Kidney tubule cell (primary cell): Measurements from ENCODE around the gene CASK.

Experiments
- DNase-seq: peaks from one replicate; pipeline ENCODE4 v3.0.0-alpha.2; 2018; ENCODE audit warnings: low spot score

Gene CASK

GRCh38 chrX:41923211-41923977 is at the start of gene CASK:
Gene CASK (minus strand): TSS chrX:41923554. CDS start chrX:41922988, 566 bp downstream.
- peak; percentile 94 for DNase-seq

GRCh38 chrX:41971346-41971745 is 48.0 kb upstream of the CASK start:
- DNase-seq, result no peak

- peak; percentile 12 for DNase-seq
These were observed 47.1 kb upstream of the CASK start for GRCh38 chrX:41970419-41970818.

- DNase-seq, result no peak
These were observed 40.0 kb upstream of the CASK start for GRCh38 chrX:41963348-41963747.

GRCh38 chrX:41960142-41960541 is 36.8 kb upstream of the CASK start:
- no peak for DNase-seq

- no peak for DNase-seq
These were observed 35.5 kb upstream of the CASK start for GRCh38 chrX:41958861-41959260.

- no peak for DNase-seq
These were observed 32.7 kb upstream of the CASK start for GRCh38 chrX:41956027-41956426.

- DNase-seq, result peak; percentile 70
These were observed 28.7 kb upstream of the CASK start for GRCh38 chrX:41952102-41952501.

GRCh38 chrX:41946989-41947612 is 23.7 kb upstream of the CASK start:
- DNase-seq, result peak; percentile 33

- DNase-seq, result no peak
These were observed 22.9 kb upstream of the CASK start for GRCh38 chrX:41946235-41946634.

GRCh38 chrX:41935832-41936231 is 12.5 kb upstream of the CASK start:
- DNase-seq, result peak; percentile 12

GRCh38 chrX:41933546-41933945 is 10.2 kb upstream of the CASK start:
- no peak for DNase-seq

GRCh38 chrX:41932885-41933284 is 9.5 kb upstream of the CASK start:
- DNase-seq, result no peak

- no peak for DNase-seq
These were observed 8.2 kb upstream of the CASK start for GRCh38 chrX:41931591-41931990.

GRCh38 chrX:41923978-41924683 is 777 bp upstream of the CASK start:
- peak; percentile 74 for DNase-seq

- peak; percentile 36 for DNase-seq
These were observed 763 bp downstream of the CASK start for GRCh38 chrX:41922431-41923151.

GRCh38 chrX:41921492-41922430 is 1.6 kb downstream of the CASK start:
- DNase-seq, result peak; percentile 39

GRCh38 chrX:41919870-41920269 is 3.5 kb downstream of the CASK start:
- DNase-seq, result no peak

- DNase-seq, result no peak
These were observed 5.8 kb downstream of the CASK start for GRCh38 chrX:41917517-41917916.

- no peak for DNase-seq
These were observed 9.9 kb downstream of the CASK start for GRCh38 chrX:41913476-41913875.

- peak; percentile 94 for DNase-seq
These were observed 10.4 kb downstream of the CASK start for GRCh38 chrX:41912923-41913322.
